OCI-LY3 (cell line): Measurements from ENCODE around the gene AKAP8L.

Experiments
- CTCF ChIP-seq: fragments of 200-600, 300-600 bp; sonication (generic); IDR thresholded peaks from 2 replicates; pipeline ENCODE4 v1.5.1; 2014; ENCODE audit warnings: antibody characterized with exemption, low read length, low read depth
- EZH2phosphoT487 ChIP-seq: fragments of 200-600 bp; shearing (Covaris generic); IDR thresholded peaks from 2 replicates; pipeline ENCODE4 v1.6.1; 2018; ENCODE audit warnings: antibody characterized with exemption, mixed run types, low read depth

- TF ChIP-seq CTCF (no peak), EZH2phosphoT487 (no peak)
These were observed 14.8 kb upstream of the AKAP8L start for GRCh38 chr19:15433519-15434069.
